Activated CD8-positive, alpha-beta T cell treated with anti-CD3 and anti-CD28 coated beads for 36 hours (primary cell): ENCODE measurements around the gene AGBL4. TPM values are rescaled to one million over a fixed set of nuclear protein-coding genes. Genes with fewer than 3 reads are reported as not detected.

Experiments
- ATAC-seq: fragments of 200-7000 bp; cut with Tn5 transposase; one replicate; pipeline ENCODE4 v1.10.0; 2021; ENCODE audit warnings: mild to moderate bottlenecking, moderate library complexity
- CTCF ChIA-PET: fragments of 350-600 bp; sonication (Branson Sonifier 250); formaldehyde crosslinking; loops from one replicate; lab custom pipeline; 2021; ENCODE audit warnings: antibody characterized with exemption; lab: Charles Lee
- POLR2A ChIA-PET: fragments of 350-600 bp; sonication (Branson Sonifier 250); formaldehyde crosslinking; loops from one replicate; lab custom pipeline; 2021; ENCODE audit warnings: antibody characterized with exemption; lab: Charles Lee
- DNase-seq: peaks from one replicate; pipeline ENCODE4 v3.0.0-alpha.2; 2020
- H3K27ac Mint-ChIP-seq: one replicate; pipeline ENCODE4 v1.8.0; 2021; ENCODE audit warnings: mild to moderate bottlenecking, mixed read lengths
- H3K27me3 Mint-ChIP-seq: one replicate; pipeline ENCODE4 v1.8.0; 2021; ENCODE audit warnings: mixed read lengths
- H3K36me3 Mint-ChIP-seq: one replicate; pipeline ENCODE4 v1.8.0; 2021; ENCODE audit warnings: low read depth, mixed read lengths
- H3K4me1 Mint-ChIP-seq: one replicate; pipeline ENCODE4 v1.8.0; 2021; ENCODE audit warnings: low read depth, mixed read lengths
- H3K4me3 Mint-ChIP-seq: one replicate; pipeline ENCODE4 v1.8.0; 2021; ENCODE audit warnings: mild to moderate bottlenecking, moderate library complexity, mixed read lengths
- H3K9me3 Mint-ChIP-seq: one replicate; pipeline ENCODE4 v1.8.0; 2021; ENCODE audit warnings: mixed read lengths
- CTCF ChIP-seq: fragments of 200-600 bp; IDR thresholded peaks from one replicate; pipeline ENCODE4 v1.8.0; 2022; ENCODE audit warnings: antibody characterized with exemption, mild to moderate bottlenecking
- intact Hi-C: fragments of 100-400 bp; cut with micrococcal nuclease; formaldehyde crosslinking; loops from one replicate; pipeline ENCODE4 v1.10.0; 2022
- total RNA-seq, 2 experiments: library from RNA; stranded (reverse); gene quantifications; one replicate each; pipeline ENCODE4 v1.2.3, GENCODE V29; 2021

AGBL4 gene
- total RNA-seq, 2 experiments from 2014 or later: 0.14 TPM; not detected in 1

- POLR2A ChIA-PET: no interaction called here
- Mint-ChIP-seq H3K4me3 (no peak overlapping the region), H3K4me1 (no peaks in the 10 kb centered on the region), H3K9me3 (no peaks in the 10 kb centered on the region), H3K36me3 (no peaks in the 10 kb centered on the region), H3K27me3 (peaks cover 22% of the 10 kb centered on the region), H3K27ac (no peak overlapping the region)
- DNase-seq: no peak
- no peak for TF ChIP-seq CTCF
- no peak for ATAC-seq
- CTCF ChIA-PET: interaction anchor here (1.5 kb wide), 1 partner anchor 147 kb away, joined by 3 read pairs; no protein-coding TSS in a partner anchor
- intact Hi-C loops: loop anchor here (2.0 kb wide), 1 partner anchor 70 kb away; no protein-coding TSS in a partner anchor
Measured at GRCh38 chr1:48670234-48671020, 1353.3 kb downstream of the AGBL4 start.

DNA sequence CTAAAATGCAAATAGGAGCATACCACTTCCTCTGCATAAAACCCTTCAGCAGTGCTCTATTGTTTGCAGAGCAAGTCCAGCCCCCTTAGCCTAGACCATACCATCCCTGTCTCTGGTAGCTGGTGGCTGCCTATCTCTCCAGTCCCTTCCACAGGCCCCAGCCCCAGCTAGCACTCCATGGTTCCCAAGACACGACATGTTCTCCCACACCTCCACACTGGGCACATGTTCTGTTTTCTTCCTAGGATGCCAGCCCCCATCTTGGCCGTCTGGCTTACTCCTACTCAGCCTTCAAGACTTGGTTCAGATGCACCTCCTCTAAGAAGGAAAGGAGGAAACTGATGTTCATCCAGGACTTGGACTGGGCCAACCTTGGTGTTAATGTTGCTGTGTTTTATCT lies 1355.4 kb downstream of the AGBL4 start:
- no peak for ATAC-seq

DNA sequence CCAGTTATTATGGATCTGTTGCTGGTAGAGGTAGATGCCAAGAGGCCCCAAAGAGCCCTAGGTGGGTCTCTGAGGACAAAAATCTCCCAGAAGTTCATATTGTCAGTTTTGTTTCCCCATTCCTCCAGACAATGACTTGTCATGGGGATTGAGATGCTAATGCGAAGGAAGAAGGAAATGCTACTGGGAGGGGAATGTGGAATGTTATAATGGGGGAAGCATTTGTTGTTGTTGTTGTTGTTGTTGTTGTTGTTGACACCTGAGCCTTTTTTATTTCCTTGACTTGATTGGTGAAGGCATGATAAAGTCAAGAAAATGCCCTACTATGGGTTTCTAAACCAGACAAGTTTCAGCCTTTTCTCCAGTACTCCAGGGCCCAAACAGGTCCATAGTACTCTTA lies 1356.0 kb downstream of the AGBL4 start:
- CTCF ChIA-PET: no interaction called here
- H3K9me3 Mint-ChIP-seq: no peaks in the 10 kb centered on the region
- no peaks in the 10 kb centered on the region for H3K4me1 Mint-ChIP-seq
- H3K27ac Mint-ChIP-seq: no peak overlapping the region
- no peak overlapping the region for H3K4me3 Mint-ChIP-seq
- ATAC-seq (no peak), DNase-seq (no peak)
- TF ChIP-seq CTCF: no peak
- intact Hi-C loops: no loop called here
- peaks cover 3% of the 10 kb centered on the region for H3K27me3 Mint-ChIP-seq
- POLR2A ChIA-PET: no interaction called here
- H3K36me3 Mint-ChIP-seq: no peaks in the 10 kb centered on the region

More for the DNA sequence above, 1355.4 kb downstream of the AGBL4 start:
- DNase-seq: no peak
- Mint-ChIP-seq H3K27me3 (peaks cover 3% of the 10 kb centered on the region), H3K9me3 (no peaks in the 10 kb centered on the region), H3K4me1 (no peaks in the 10 kb centered on the region), H3K36me3 (no peaks in the 10 kb centered on the region), H3K27ac (no peak overlapping the region), H3K4me3 (no peak overlapping the region)
- CTCF ChIA-PET: interaction anchor here (1.1 kb wide), 1 partner anchor 20 kb away, joined by 3 read pairs; no protein-coding TSS in a partner anchor
- intact Hi-C loops: no loop called here
- no peak for TF ChIP-seq CTCF
- POLR2A ChIA-PET: no interaction called here

- DNase-seq (no peak), ATAC-seq (no peak)
- Mint-ChIP-seq H3K9me3 (no peaks in the 10 kb centered on the region), H3K27ac (no peak overlapping the region), H3K36me3 (no peaks in the 10 kb centered on the region), H3K27me3 (peaks cover 3% of the 10 kb centered on the region), H3K4me3 (no peak overlapping the region), H3K4me1 (no peaks in the 10 kb centered on the region)
- POLR2A ChIA-PET: no interaction called here
- no peak for TF ChIP-seq CTCF
- intact Hi-C loops: no loop called here
- CTCF ChIA-PET: interaction anchor here (1.0 kb wide), 1 partner anchor 12 kb away, joined by 3 read pairs; no protein-coding TSS in a partner anchor
Measured at GRCh38 chr1:48665708-48666407, 1357.9 kb downstream of the AGBL4 start.
